Measurements from ENCODE around the gene NOD2. TPM values are rescaled to one million over a fixed set of nuclear protein-coding genes. Genes with fewer than 3 reads are reported as not detected.

NOD2 gene
- total RNA-seq, 1 donor from 2014 or later: 0.81 TPM

DNA sequence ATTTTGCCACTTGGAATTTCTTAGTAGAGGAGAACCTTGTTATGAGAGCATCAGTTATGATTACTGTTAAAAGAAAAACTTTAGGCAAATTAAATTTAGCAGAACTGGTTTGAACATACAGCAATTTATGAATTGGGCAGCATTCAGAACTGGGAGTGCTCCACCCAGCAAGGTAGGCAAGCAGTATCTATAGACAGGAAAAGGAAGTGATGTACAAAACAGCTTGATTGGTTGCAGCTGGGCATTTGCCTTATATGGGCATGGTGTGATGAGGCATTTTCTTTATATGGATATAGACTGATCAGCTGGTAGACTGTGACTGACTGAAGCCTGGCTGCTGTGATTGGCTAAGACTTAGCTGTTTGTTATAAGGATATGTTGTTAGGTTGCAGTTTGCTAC is 30.9 kb downstream of the NOD2 start:
- DNase-seq (ENCODE audit: missing footprints): no peak
- ATAC-seq: no peak
- intact Hi-C loops (cut with DNase I): no loop called here

DNA sequence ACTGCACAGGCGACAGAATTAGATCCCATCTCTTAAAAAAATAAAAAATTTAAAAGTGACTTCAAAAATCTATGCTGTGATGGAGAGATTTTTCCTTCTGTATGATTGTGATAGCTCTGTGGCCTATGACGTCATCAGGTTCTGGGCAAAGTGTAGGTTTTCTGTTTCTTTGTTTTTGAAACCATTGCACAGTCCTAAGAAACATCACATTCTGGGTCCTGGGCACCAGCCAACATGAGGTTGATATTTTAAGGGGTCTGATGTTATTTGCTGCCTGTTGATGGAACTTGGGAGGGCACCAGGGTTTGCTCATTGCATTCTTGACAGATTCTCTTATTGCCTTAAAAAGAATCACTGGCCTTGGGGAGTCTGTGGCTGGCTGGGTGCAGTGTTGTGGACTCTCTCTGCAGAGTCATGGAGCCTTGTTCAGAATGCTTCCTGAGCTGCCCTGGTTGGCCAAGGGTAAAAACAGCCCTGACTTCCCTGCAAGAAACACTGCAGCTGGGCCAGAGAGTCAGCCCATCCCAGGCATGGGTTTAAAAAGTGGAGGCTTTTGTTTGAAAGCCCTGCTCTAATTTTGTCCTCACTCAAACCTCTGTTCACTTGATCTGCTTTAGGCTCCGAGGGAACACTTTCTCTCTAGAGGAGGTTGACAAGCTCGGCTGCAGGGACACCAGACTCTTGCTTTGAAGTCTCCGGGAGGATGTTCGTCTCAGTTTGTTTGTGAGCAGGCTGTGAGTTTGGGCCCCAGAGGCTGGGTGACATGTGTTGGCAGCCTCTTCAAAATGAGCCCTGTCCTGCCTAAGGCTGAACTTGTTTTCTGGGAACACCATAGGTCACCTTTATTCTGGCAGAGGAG is 38.0 kb downstream of the NOD2 start:
- no peak for ATAC-seq
- intact Hi-C loops (cut with DNase I): no loop called here

DNA sequence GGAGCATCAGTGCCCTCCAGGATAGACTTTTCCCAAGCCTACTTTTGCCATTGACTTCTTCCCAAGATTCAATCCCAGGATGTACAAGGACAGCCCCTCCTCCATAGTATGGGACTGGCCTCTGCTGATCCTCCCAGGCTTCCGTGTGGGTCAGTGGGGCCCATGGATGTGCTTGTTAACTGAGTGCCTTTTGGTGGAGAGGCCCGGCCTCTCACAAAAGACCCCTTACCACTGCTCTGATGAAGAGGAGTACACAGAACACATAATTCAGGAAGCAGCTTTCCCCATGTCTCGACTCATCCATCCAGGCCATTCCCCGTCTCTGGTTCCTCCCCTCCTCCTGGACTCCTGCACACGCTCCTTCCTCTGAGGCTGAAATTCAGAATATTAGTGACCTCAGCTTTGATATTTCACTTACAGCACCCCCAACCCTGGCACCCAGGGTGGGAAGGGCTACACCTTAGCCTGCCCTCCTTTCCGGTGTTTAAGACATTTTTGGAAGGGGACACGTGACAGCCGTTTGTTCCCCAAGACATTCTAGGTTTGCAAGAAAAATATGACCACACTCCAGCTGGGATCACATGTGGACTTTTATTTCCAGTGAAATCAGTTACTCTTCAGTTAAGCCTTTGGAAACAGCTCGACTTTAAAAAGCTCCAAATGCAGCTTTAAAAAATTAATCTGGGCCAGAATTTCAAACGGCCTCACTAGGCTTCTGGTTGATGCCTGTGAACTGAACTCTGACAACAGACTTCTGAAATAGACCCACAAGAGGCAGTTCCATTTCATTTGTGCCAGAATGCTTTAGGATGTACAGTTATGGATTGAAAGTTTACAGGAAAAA is 38.8 kb downstream of the NOD2 start:
- intact Hi-C loops (cut with DNase I): no loop called here
- no peak for ATAC-seq
- DNase-seq (ENCODE audit: missing footprints): no peak

More for the DNA sequence above, 38.0 kb downstream of the NOD2 start:
- DNase-seq (ENCODE audit: missing footprints): no peak

DNA sequence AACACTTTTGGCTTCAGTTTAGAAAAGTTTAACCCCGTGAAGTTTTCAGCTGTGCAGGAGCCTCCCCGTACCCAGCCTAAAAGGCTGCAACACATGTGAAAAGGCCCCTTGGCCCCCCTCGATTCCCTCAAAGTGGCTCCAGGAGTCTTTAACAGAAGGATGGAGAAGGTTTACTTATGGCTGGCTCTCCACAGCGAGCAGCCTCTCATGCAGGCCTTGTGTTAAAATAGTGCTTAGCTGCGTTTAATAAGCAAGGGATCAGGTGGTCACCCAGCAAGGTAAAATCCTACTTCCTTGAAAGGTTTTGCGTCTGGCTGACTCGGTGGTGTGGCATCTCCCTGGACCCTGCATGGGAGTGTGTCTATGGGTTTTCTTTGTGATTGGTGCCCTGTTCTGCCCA is 40.1 kb downstream of the NOD2 start:
- ATAC-seq (no peak), DNase-seq (ENCODE audit: missing footprints) (no peak)
- intact Hi-C loops (cut with DNase I): no loop called here

DNA sequence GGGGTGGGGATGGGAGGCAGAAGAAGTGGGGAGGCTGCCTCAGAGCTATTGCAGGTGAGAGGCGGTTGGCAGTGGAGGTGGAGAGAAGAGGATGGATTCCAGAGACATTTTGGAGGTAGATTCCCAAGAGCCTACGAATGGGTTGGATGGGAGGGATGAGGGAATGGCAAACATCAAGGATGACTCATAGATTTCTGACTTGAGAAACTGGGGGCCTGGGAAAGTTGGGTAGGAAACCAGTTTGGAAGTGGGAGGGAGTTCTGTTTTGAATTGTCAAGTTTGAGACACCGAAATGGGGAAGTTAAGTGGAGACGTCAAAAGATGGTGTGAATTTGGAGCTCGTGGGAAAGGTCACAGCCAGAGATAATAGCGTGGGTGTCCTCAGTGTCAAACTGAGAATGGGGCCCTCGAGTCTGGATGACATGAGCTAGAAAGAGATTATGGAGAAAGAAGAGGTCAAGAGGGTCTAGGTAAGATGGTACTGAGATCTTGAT is 42.3 kb downstream of the NOD2 start:
- no peak for ATAC-seq
- DNase-seq (ENCODE audit: missing footprints): no peak
- intact Hi-C loops (cut with DNase I): no loop called here

DNA sequence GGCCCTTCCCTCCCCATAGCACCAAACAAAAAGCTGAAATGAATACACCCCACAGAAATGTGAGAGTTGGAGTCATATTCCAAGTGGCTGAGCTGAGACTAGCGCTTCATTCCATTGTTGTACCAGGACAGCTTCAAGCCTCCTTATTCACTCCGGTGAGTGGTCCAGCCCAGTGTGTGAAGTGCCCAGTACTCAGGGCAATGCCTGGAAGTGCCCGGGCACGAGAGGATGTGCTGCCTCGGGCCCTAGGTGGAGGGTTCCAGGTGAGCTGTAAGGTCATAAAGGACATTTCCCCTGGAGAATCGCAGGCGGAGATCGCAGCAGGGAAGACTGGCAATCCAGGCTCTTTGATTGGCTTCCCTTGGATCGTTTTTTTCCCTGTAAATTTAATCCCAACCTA is 43.0 kb downstream of the NOD2 start:
- DNase-seq (ENCODE audit: missing footprints) (no peak), ATAC-seq (no peak)
- intact Hi-C loops (cut with DNase I): no loop called here

DNA sequence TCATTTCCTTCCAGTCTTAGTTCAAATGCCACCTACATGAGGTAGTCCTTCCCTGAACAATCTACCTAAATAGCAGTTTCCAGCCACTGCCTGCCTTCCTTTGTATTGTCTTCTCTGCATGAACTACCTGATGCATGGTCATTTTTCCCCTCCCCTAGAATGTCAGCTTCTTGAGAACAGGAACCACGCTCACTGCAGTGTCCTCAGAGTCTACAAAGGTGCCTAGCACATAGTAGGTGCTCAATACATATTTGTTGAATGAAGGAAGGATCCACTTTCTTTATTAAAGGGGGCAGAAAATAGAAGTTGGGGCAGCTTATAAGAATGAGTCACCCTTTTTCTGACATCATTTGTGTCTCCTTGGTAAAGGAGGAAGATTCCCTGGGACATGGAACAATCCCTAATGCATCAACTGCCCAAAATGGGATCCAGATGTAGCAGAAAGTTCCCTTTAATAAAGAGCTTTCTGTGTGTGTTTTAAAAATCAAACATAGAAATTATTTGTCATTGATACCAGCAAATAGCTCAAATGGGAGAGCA is 44.1 kb downstream of the NOD2 start:
- intact Hi-C loops (cut with DNase I): no loop called here
- no peak for DNase-seq (ENCODE audit: missing footprints)
- no peak for ATAC-seq

DNA sequence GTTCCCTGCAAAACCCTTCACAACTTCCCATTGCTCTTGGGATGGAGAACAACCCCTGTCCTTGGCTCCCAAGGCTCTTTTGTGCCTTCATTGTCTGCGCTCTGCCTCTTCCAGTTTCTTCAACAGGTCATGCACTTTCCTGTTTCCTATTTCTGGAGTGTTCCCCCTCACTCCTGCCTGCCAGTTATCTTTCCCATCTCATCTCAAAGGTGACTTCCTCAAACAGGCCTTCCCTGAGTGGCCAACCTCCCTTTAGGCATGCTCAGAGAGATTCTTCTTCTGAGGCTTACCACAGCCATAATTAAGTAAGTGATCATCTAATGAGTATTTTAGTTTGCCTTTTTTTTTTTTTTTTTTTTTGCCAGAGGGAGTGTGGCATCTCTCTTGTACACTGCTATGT is 45.6 kb downstream of the NOD2 start:
- ATAC-seq: no peak
- intact Hi-C loops (cut with DNase I): no loop called here
- no peak for DNase-seq (ENCODE audit: missing footprints)

DNA sequence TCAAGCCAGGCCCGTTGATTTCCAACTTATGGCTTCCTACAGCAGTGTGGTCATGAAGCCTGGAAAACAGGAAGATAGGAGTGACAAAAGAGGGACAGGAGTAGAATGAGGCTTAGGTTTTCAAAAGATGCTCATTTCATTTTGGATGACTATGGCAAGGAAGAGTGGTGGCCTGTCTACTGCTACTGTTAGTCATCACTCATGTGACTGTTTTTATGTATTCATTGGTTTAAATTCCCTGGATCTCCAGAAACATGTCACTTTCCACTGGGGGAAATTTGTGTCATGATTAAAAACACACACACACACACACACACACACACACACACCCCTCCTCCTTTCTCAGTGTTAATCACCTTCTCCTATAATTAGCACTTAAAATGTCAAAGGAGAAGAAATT is 47.3 kb downstream of the NOD2 start:
- DNase-seq (ENCODE audit: missing footprints) (no peak), ATAC-seq (no peak)
- intact Hi-C loops (cut with DNase I): loop anchor here (5.0 to 10.0 kb wide), 2 partner anchors 43 to 376 kb away; partner anchors contain the start of gene BRD7

DNA sequence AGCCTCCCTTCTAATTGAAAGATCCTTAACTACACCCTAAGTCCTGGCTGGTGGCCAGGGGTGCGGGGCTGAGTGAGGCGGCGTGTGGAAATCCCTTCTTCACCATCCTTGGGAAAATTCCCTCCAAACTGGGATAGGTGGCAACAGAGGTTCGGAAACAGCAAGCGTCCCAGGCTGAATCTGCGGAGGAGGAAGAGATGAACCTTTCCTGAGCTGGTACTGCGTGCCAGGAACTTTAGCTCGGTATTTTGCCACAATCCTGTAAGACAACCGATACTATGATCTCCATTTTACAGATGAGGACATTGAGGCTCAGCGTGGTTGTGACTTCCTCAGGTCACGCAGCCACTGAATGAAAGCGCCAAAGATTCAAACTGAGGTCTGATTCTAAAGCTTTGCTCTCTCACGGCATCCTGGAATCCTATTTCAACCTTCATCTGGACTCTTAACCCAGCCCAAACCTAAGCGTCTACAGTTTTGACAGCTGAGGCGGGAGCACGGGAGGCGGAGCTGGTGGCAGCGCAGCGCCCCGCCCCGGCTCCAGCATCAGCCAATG is 47.9 kb downstream of the NOD2 start:
- DNase-seq (ENCODE audit: missing footprints) (no peak), ATAC-seq (no peak)
- intact Hi-C loops (cut with DNase I): loop anchor here (5.0 to 10.0 kb wide), 2 partner anchors 44 to 377 kb away; partner anchors contain the start of gene BRD7

DNA sequence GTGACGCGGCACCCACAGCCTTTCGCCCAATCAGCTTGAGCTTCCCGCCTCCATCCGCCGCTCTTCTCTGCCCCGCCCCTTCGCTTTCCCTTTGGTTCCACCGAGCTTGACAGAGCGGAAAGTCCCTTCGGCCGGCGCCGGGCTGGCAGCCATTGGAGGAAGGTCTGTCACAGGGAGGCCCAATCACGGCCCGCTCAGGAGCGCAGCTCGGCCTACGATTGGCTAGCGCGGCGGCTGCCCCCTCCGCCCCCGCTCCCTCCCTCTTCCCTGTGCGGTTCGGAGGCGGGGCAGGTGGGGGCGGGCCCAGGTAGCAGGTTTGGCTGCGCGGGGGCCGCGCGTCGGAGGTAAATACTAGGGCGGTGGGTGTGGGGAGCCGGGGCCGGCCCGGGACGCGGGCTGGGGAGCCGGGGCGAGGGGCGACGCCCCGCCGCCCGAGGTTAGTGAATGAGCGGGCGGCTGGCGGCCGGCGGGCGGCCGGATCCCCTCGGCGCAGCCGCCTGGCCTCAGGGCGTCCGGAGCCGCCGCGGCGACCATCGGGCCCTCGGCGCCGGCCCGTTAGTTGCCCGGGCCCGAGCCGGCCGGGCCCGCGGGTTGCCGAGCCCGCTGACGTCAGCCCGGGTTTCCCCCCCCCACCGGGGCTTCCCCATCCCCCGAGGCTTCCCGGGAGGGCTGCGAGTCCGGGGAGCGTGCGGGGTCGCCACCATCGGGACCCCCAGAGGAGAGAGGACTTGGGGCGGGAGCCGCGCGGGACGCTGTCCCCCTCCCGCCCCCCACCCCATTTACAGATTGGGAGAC is 48.6 kb downstream of the NOD2 start, which contains the start of gene CYLD:
CYLD (plus strand) TSS at position 306 of the 795 bp plus-strand sequence. CDS start 7,613 bp downstream, outside the sequence.
- intact Hi-C loops (cut with DNase I): loop anchor here (5.0 to 10.0 kb wide), 2 partner anchors 45 to 377 kb away; partner anchors contain the start of gene BRD7
- ATAC-seq (peak; percentile 99), DNase-seq (ENCODE audit: missing footprints) (peak; percentile 100)

DNA sequence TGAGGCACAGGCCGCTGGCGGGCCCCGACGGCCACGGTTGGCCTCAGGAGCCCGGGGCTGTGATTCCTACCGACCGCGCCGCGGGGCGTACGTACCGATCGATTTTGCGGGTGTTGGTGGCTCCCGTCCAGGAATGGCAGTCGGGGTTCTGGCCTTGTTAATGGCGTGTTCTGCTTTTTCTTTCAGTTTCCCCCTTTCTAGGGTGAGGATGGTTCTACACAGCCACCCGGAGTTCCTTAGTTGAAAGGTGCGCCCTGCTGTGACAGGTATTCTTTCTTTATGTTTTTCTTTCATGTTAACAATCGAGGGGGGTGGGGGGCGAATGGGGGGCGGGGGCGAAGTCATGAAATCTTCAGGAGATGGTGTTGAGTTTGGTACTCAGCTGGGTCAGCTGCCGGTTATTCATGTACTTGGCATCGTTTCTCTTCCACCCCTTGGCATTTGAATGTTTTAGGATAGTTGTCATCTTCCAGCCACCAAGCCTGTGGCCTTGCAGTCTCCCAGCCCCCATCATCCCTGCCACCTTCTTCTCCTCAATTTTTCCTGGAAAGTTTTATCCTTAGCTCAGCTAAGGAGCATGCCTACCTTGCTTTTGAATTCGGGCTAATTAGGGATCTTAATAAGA is 49.3 kb downstream of the NOD2 start:
- intact Hi-C loops (cut with DNase I): loop anchor here (5.0 to 10.0 kb wide), 2 partner anchors 45 to 378 kb away; partner anchors contain the start of gene BRD7
- ATAC-seq (no peak), DNase-seq (ENCODE audit: missing footprints) (peak; percentile 76)

DNA sequence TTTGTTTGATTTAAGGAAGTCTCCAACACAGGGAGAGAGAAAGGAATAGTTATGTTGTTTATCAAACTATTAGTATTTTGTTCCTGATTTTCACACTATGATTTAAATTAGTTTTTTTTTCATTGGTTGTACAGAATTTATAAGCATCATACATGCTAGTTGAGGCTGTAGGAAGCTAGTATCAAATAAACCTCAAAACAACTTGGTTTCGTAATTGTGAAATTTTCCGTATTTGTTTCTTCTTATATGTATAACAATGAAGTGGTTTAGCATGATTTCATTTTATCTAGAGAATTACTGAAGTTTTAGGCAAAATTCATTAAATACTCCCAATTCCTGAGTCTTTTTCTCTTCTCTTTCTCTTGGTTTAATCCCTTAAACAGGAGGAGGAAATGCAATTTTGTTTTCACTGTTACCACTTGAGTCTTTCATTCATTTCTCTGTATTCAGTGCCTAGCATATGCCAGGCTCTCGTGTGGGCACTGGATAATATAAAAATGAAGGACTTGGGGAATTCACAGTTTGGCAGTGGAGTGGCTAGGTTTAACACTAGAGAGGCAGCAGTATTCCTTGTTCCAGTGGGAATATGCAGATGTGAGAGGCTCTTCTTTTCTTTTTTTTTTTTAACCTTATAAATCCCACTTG is 50.3 kb downstream of the NOD2 start:
- DNase-seq (ENCODE audit: missing footprints) (no peak), ATAC-seq (no peak)
- intact Hi-C loops (cut with DNase I): loop anchor here (5.0 to 10.0 kb wide), 2 partner anchors 46 to 379 kb away; partner anchors contain the start of gene BRD7

DNA sequence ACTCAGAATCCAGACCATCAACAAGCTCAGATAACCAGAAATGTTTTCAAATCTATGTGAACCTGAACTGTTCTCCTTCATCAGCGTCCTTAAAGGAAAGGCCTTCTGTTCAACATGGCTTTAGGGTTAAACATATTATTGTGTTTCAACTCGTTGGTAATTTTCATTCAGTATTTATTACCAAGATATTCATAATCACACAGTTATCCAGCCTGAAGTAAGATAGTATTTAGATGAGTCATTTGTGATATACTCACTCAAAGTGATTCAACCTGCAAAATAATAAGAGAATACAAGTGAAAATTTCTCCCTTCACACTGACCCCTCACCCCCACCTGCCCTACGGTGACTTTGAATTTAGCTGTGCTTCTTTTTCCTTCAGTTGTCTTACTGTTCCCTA is 51.5 kb downstream of the NOD2 start:
- DNase-seq (ENCODE audit: missing footprints) (no peak), ATAC-seq (no peak)
- intact Hi-C loops (cut with DNase I): loop anchor here (5.0 to 10.0 kb wide), 3 partner anchors 48 to 380 kb away; partner anchors contain the start of gene BRD7

DNA sequence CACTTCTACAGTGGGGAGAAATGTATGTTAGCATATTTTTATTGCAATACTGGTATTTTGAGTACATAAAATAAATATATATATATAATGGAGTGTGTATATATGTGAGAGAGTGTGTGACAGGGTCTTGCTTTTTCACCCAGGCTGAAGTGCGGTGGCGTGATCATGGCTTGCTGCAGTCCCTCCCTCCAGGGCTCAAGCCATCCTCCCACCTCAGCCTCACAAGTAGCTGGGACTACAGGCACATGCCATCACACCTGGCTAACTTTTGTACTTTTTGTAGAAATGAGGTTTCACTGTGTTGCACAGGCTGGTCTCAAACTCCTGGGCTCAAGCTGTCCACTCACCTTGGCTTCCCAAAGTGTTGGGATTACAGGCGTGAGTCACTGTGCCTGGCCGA is 52.5 kb downstream of the NOD2 start:
- no peak for DNase-seq (ENCODE audit: missing footprints)
- ATAC-seq: no peak
- intact Hi-C loops (cut with DNase I): loop anchor here (5.0 to 10.0 kb wide), 2 partner anchors 79 to 381 kb away; partner anchors contain the start of gene BRD7

DNA sequence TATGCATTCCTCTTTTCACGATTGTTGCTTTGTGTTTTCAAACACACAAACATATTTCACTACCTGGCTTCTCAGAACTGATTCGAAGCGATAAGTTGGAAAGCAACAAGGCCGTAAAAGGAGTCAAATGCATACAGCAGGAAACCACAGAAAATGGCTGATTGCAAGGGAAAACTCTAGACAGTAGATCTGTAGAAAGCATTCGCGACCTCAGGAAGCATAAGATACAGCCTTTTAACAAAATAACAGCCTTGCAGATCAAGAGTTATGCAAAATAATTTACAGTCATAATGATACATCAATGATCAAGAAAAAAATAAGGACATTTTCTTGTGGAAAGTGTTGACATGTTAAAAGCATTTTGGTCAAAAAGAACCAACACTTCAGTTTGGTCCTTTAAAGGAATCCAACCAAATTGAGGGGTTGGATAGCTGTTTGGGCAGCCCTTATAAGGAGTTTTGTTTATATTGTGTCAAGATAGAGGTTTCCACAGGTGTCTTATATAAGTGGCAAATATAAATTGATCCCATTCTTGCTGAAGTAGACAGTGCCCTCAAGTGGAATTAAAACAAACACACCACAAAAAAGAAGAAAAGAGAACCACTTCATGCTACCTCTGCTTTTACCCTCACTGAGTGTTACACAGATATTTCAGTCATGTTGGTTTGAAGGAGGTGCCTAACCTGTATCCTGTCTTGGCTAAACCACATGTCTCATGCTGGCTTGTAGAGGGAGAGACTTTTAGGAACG is 54.0 kb downstream of the NOD2 start:
- DNase-seq (ENCODE audit: missing footprints): no peak

More for the DNA sequence above, 54.0 kb downstream of the NOD2 start:
- intact Hi-C loops (cut with DNase I): loop anchor here (5.0 to 10.0 kb wide), 2 partner anchors 80 to 383 kb away; partner anchors contain the start of gene BRD7
- ATAC-seq: peak; percentile 23
